ENCODE results near the gene CSDE1.

CSDE1 gene

GRCh38 chr1:114718661-114719423, 38.9 kb downstream of the CSDE1 start:
- Histone ChIP-seq H3K27me3 (ENCODE audit: insufficient read depth, low read length, poor library complexity) (no peaks in the 10 kb centered on the region), H3K9me3 (ENCODE audit: insufficient read depth, low read length, severe bottlenecking) (no peaks in the 10 kb centered on the region), H3K9ac (ENCODE audit: low read depth, low read length) (no peak overlapping the region), H2AFZ (ENCODE audit: low read depth, low read length) (no peak overlapping the region), H3K4me3 (ENCODE audit: low read depth in 1 of 2, low read length in 2 of 2) (no peak overlapping the region), H3K79me2 (ENCODE audit: insufficient read depth, low read length) (peaks cover 27% of the 10 kb centered on the region), H3K4me2 (ENCODE audit: insufficient read depth, low read length) (no peak overlapping the region), H4K20me1 (ENCODE audit: insufficient read depth, low read length) (peaks cover 8% of the 10 kb centered on the region; the same call in 1 of the 2 replicates), H3K27ac (ENCODE audit: low read length) (no peak overlapping the region), H3K36me3 (ENCODE audit: insufficient read depth, low read length) (peaks cover 90% of the 10 kb centered on the region), H3K4me1 (ENCODE audit: insufficient read depth, low read length) (peaks cover 24% of the 10 kb centered on the region)
- DNase-seq (no peak), ATAC-seq (ENCODE audit: insufficient read depth, low read depth) (no peak)
- no peak for TF ChIP-seq EZH2 (IDR thresholded peaks at IDR 0.05; ENCODE audit: borderline replicate concordance, low read depth, low read length, severe bottlenecking)
- no peak for TF ChIP-seq CTCF (IDR thresholded peaks at IDR 0.05; ENCODE audit: borderline replicate concordance, extremely low read depth, low read length, poor library complexity, severe bottlenecking)

- peak; percentile 95 for ATAC-seq (ENCODE audit: insufficient read depth, low read depth)
- Histone ChIP-seq H3K27ac (ENCODE audit: low read length) (peak within 1 kb of the TSS; percentile 95), H3K9me3 (ENCODE audit: insufficient read depth, low read length, severe bottlenecking) (no peaks in the 10 kb centered on the region), H2AFZ (ENCODE audit: low read depth, low read length) (peak within 1 kb of the TSS; percentile 99), H3K4me3 (ENCODE audit: low read depth in 1 of 2, low read length in 2 of 2) (peak within 1 kb of the TSS; percentile 95), H3K4me1 (ENCODE audit: insufficient read depth, low read length) (peaks cover 24% of the 10 kb centered on the region), H3K9ac (ENCODE audit: low read depth, low read length) (peak within 1 kb of the TSS; percentile 92), H3K36me3 (ENCODE audit: insufficient read depth, low read length) (peaks cover 91% of the 10 kb centered on the region), H3K4me2 (ENCODE audit: insufficient read depth, low read length) (peak within 1 kb of the TSS; percentile 89), H3K79me2 (ENCODE audit: insufficient read depth, low read length) (peaks cover 39% of the 10 kb centered on the region), H4K20me1 (ENCODE audit: insufficient read depth, low read length) (peaks cover 2% of the 10 kb centered on the region; the same call in 1 of the 2 replicates), H3K27me3 (ENCODE audit: insufficient read depth, low read length, poor library complexity) (no peaks in the 10 kb centered on the region)
- TF ChIP-seq EZH2 (IDR thresholded peaks at IDR 0.05; ENCODE audit: borderline replicate concordance, low read depth, low read length, severe bottlenecking) (no peak), CTCF (IDR thresholded peaks at IDR 0.05; ENCODE audit: borderline replicate concordance, extremely low read depth, low read length, poor library complexity, severe bottlenecking) (no peak)
- DNase-seq: peak; percentile 96
Observed at GRCh38 chr1:114716304-114717170, 41.2 kb downstream of the CSDE1 start, which contains the start of gene NRAS. NRAS (minus strand) TSS chr1:114716771; CDS start chr1:114716160, 611 bp downstream.

GRCh38 chr1:114715952-114716303, 41.9 kb downstream of the CSDE1 start:
- Histone ChIP-seq H3K4me1 (ENCODE audit: insufficient read depth, low read length) (peaks cover 24% of the 10 kb centered on the region), H3K79me2 (ENCODE audit: insufficient read depth, low read length) (peaks cover 40% of the 10 kb centered on the region), H3K4me3 (ENCODE audit: low read depth in 1 of 2, low read length in 2 of 2) (peak overlapping the region; percentile 95), H2AFZ (ENCODE audit: low read depth, low read length) (peak overlapping the region; percentile 99), H3K9ac (ENCODE audit: low read depth, low read length) (peak overlapping the region; percentile 92), H3K27ac (ENCODE audit: low read length) (peak overlapping the region; percentile 95), H3K4me2 (ENCODE audit: insufficient read depth, low read length) (peak overlapping the region; percentile 89), H4K20me1 (ENCODE audit: insufficient read depth, low read length) (no peaks in the 10 kb centered on the region; the same call in 1 of the 2 replicates), H3K9me3 (ENCODE audit: insufficient read depth, low read length, severe bottlenecking) (no peaks in the 10 kb centered on the region), H3K36me3 (ENCODE audit: insufficient read depth, low read length) (peaks cover 89% of the 10 kb centered on the region), H3K27me3 (ENCODE audit: insufficient read depth, low read length, poor library complexity) (no peaks in the 10 kb centered on the region)
- TF ChIP-seq CTCF (IDR thresholded peaks at IDR 0.05; ENCODE audit: borderline replicate concordance, extremely low read depth, low read length, poor library complexity, severe bottlenecking) (no peak), EZH2 (IDR thresholded peaks at IDR 0.05; ENCODE audit: borderline replicate concordance, low read depth, low read length, severe bottlenecking) (no peak)
- no peak for ATAC-seq (ENCODE audit: insufficient read depth, low read depth)
- no peak for DNase-seq

Data from DND-41 (cell line).